ENCODE measurements around the gene RANGAP1. TPM values are rescaled to one million over a fixed set of nuclear protein-coding genes. Genes with fewer than 3 reads are reported as not detected.

Gene RANGAP1
- total and polyA plus RNA-seq, 2 of the 13 experiments (the other 11 are each of a cell fraction or from before 2014, with no cell fraction given): 51.8 to 83.9 TPM

GRCh38 chr22:41229215-41229614, 56.8 kb downstream of the RANGAP1 start (continued):
- no peak for TF ChIP-seq ZBTB34 (CRISPR knock-in tag; IDR thresholded peaks at IDR 0.05)
- TF ChIP-seq ZNF777 (CRISPR knock-in tag; IDR thresholded peaks at IDR 0.05): no peak
- TF ChIP-seq HDAC1 (CRISPR knock-in tag; IDR thresholded peaks at IDR 0.05): no peak

- Histone ChIP-seq H3K4me3 (replicated peaks in 1 of 3; ENCODE audit: insufficient read depth in 1 of 3, low read depth in 2 of 3, low read length in 3 of 3) (no peak overlapping the region), H3K4me1 (ENCODE audit: insufficient read depth, low read length) (peaks cover 22% of the 10 kb centered on the region), H3K9ac (ENCODE audit: insufficient read depth, low read depth, low read length) (no peak overlapping the region), H3K79me2 (ENCODE audit: insufficient read depth, low read length) (no peaks in the 10 kb centered on the region), H4K20me1 (ENCODE audit: insufficient read depth, low read length) (no peaks in the 10 kb centered on the region), H3K27me3 (ENCODE audit: control insufficient read depth in 1 of 2, insufficient read depth in 2 of 2, low read length in 2 of 2) (no peaks in the 10 kb centered on the region), H3K27ac (ENCODE audit: extremely low read length, insufficient read depth, low read length) (no peak overlapping the region), H3K9me3 (ENCODE audit: low read length) (no peaks in the 10 kb centered on the region), H3K4me2 (ENCODE audit: low read depth, low read length) (no peak overlapping the region), H2AFZ (ENCODE audit: low read length) (no peak overlapping the region), H3K36me3 (replicated peaks in 1 of 2; ENCODE audit: control insufficient read depth in 1 of 2, insufficient read depth in 2 of 2, low read length in 2 of 2) (peaks cover 15 to 23% of the 10 kb centered on the region in 2 experiments; a peak in 4 of 5 replicates)
- ChIA-PET POLR2A (no interaction called here), CTCF (ENCODE audit: low intra/inter-chr PET ratio, low total read pairs) (no interaction called here)
- WGBS (ENCODE audit: low lambda C conversion rate): 95% methylated on average over 13 of the region's 26 CpGs
- TF ChIP-seq REXO4 (CRISPR knock-in tag; IDR thresholded peaks at IDR 0.05; ENCODE audit: borderline replicate concordance) (no peak), ZNF333 (CRISPR knock-in tag; IDR thresholded peaks at IDR 0.05; ENCODE audit: borderline replicate concordance) (no peak), ZNF549 (CRISPR knock-in tag; IDR thresholded peaks at IDR 0.05) (no peak), AGO2 (optimal IDR thresholded peaks at IDR 0.05; ENCODE audit: low read depth, low read length) (peak; percentile 26)
- TF ChIP-seq, protein P1, sequence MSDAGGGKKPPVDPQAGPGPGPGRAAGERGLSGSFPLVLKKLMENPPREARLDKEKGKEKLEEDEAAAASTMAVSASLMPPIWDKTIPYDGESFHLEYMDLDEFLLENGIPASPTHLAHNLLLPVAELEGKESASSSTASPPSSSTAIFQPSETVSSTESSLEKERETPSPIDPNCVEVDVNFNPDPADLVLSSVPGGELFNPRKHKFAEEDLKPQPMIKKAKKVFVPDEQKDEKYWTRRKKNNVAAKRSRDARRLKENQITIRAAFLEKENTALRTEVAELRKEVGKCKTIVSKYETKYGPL (CRISPR knock-in tag; IDR thresholded peaks at IDR 0.05): no peak
- in situ Hi-C loops (cut with HindIII; ENCODE audit: extremely low pct_ligation_motif_present, low pct_unique_long_range_greater_than_20kb) (no loop called here), intact Hi-C loops (cut with micrococcal nuclease; ENCODE audit: unreplicated experiment) (no loop called here)
- BruUV-seq (replicated peaks): no TSS peak
- FAIRE-seq: no peak
- no peak for DNase-seq (ENCODE audit: low spot score)
- no peak for ATAC-seq
Measured at GRCh38 chr22:41226723-41227655, 59.0 kb downstream of the RANGAP1 start.
